OCI-LY7 (cell line): Measurements from ENCODE around the gene GXYLT2. TPM values are rescaled to one million over a fixed set of nuclear protein-coding genes. Genes with fewer than 3 reads are reported as not detected.

ENCODE experiments used
- BruUV-seq: library from RNA; stranded (reverse); fragments of 400-500 nt; replicated peaks from 2 replicates; lab custom pipeline; 2021; lab: Mats Ljungman, UMichigan
- CTCF ChIA-PET: fragments of 300-600 bp; sonication (Branson Sonifier 250); formaldehyde crosslinking; loops from one replicate; lab custom pipeline; 2022; ENCODE audit warnings: antibody characterized with exemption; ENCODE audit not compliant: unreplicated experiment; lab: Charles Lee
- POLR2A ChIA-PET: fragments of 300-600 bp; sonication (Branson Sonifier 250); formaldehyde crosslinking; loops from one replicate; lab custom pipeline; 2022; ENCODE audit warnings: antibody characterized with exemption; lab: Charles Lee
- DNase-seq: peaks from one replicate; pipeline ENCODE4 v3.0.0-alpha.2; 2015; ENCODE audit warnings: low spot score
- H2AFZ ChIP-seq: fragments of 200-600 bp; sonication (generic), shearing (Covaris generic); 2 replicates; pipeline ENCODE4 v1.6.1; 2014; ENCODE audit warnings: mild to moderate bottlenecking, antibody characterized with exemption, low read length, moderate library complexity
- H3K27ac ChIP-seq: fragments of 200-600 bp; sonication (generic); 2 replicates; pipeline ENCODE4 v1.5.1; 2014; ENCODE audit warnings: mixed run types, low read depth, mild to moderate bottlenecking, moderate library complexity, low read length, inconsistent platforms; ENCODE audit not compliant: poor library complexity, severe bottlenecking
- H3K36me3 ChIP-seq: fragments of 200-600 bp; sonication (generic); 2 replicates; pipeline ENCODE4 v1.6.1; 2014; ENCODE audit warnings: mild to moderate bottlenecking, antibody characterized with exemption, low read length, moderate library complexity, mixed read lengths; ENCODE audit not compliant: insufficient read depth
- H3K4me1 ChIP-seq: fragments of 200-600 bp; sonication (generic); 2 replicates; pipeline ENCODE4 v1.5.1; 2014; ENCODE audit warnings: mild to moderate bottlenecking, low read length; ENCODE audit not compliant: insufficient read depth, poor library complexity, severe bottlenecking
- H3K4me2 ChIP-seq: fragments of 200-600 bp; sonication (generic); 2 replicates; pipeline ENCODE4 v1.6.1; 2014; ENCODE audit warnings: mild to moderate bottlenecking, low read length
- H3K4me3 ChIP-seq: fragments of 200-600 bp; sonication (generic); 2 replicates; pipeline ENCODE4 v1.5.1; 2014; ENCODE audit warnings: mild to moderate bottlenecking, low read depth, low read length; ENCODE audit not compliant: poor library complexity, severe bottlenecking
- H3K79me2 ChIP-seq: fragments of 200-600 bp; sonication (generic); 2 replicates; pipeline ENCODE4 v1.6.1; 2016; ENCODE audit warnings: low read depth, mild to moderate bottlenecking, low read length, moderate library complexity, mixed read lengths; ENCODE audit not compliant: insufficient read depth
- H3K9me2 ChIP-seq: fragments of 200-600 bp; sonication (generic); 2 replicates; pipeline ENCODE4 v1.6.1; 2016; ENCODE audit warnings: mild to moderate bottlenecking, low read length, mixed read lengths; ENCODE audit not compliant: insufficient read depth
- H3K9me3 ChIP-seq: fragments of 200-600 bp; sonication (generic); 2 replicates; pipeline ENCODE4 v1.6.1; 2014; ENCODE audit warnings: mild to moderate bottlenecking, mixed run types, low read length, mixed read lengths
- H4K20me1 ChIP-seq: fragments of 200-600 bp; sonication (generic); 2 replicates; pipeline ENCODE4 v1.6.1; 2014; ENCODE audit warnings: mild to moderate bottlenecking, antibody characterized with exemption, low read length, moderate library complexity, mixed read lengths; ENCODE audit not compliant: insufficient read depth
- EZH2phosphoT487 ChIP-seq: fragments of 200-600 bp; sonication (generic); IDR thresholded peaks from 2 replicates; pipeline ENCODE4 v1.6.1; 2018; ENCODE audit warnings: low read depth, borderline replicate concordance, mild to moderate bottlenecking, mixed run types, antibody characterized with exemption, low read length, moderate library complexity, mixed read lengths
- intact Hi-C: fragments of 100-400 bp; cut with micrococcal nuclease; formaldehyde crosslinking; loops from one replicate; pipeline ENCODE4 v1.10.0; 2022; ENCODE audit not compliant: unreplicated experiment
- total RNA-seq, 2 experiments: library from RNA; depleted of rRNA in 1 of 2; stranded (reverse); fragments of >200 nt in 1 of 2; shearing (Covaris generic) in 1 of 2; gene quantifications; 2 replicates each; pipeline ENCODE4 v1.2.3, GENCODE V29; 2014 to 2022
- TF ChIP-seq, protein P1 (sequence below): fragments of 200-600 bp; sonication (generic); conservative IDR thresholded peaks from 2 replicates; pipeline ENCODE4 v1.5.1; 2014; ENCODE audit warnings: mild to moderate bottlenecking, antibody characterized with exemption, low read length, moderate library complexity, mixed read lengths

GXYLT2 gene
- total RNA-seq, 2 experiments from 2014 or later = not detected

DNA sequence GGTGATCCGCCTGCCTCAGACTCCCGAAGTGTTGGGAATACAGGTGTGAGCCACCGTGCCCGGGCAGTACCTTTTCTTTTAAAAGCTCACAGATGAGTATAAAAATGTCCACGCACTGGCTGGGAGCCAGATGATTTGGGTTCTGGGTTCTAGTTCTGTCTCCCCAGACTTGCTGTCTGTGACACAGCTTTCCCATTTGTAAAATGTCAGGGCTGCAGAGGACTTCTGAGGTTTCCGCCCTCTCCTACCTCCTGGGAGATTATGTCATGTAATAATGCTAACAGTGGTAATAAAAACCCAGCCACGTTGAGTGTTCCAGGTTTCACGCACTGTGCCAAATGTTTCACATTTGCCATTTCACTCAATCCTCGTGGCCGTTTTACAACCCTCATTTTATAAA lies 107.5 kb downstream of the GXYLT2 start:
- no peak for TF ChIP-seq EZH2phosphoT487
- TF ChIP-seq, protein P1, sequence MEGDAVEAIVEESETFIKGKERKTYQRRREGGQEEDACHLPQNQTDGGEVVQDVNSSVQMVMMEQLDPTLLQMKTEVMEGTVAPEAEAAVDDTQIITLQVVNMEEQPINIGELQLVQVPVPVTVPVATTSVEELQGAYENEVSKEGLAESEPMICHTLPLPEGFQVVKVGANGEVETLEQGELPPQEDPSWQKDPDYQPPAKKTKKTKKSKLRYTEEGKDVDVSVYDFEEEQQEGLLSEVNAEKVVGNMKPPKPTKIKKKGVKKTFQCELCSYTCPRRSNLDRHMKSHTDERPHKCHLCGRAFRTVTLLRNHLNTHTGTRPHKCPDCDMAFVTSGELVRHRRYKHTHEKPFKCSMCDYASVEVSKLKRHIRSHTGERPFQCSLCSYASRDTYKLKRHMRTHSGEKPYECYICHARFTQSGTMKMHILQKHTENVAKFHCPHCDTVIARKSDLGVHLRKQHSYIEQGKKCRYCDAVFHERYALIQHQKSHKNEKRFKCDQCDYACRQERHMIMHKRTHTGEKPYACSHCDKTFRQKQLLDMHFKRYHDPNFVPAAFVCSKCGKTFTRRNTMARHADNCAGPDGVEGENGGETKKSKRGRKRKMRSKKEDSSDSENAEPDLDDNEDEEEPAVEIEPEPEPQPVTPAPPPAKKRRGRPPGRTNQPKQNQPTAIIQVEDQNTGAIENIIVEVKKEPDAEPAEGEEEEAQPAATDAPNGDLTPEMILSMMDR = no peak
- POLR2A ChIA-PET = interaction anchor here (0.7 to 2.1 kb wide), 4 partner anchors 12 to 26 kb away, joined by 3 to 8 read pairs (median 6); no protein-coding TSS in a partner anchor

GRCh38 chr3:72996121-72996472 lies 108.3 kb downstream of the GXYLT2 start:
- no peak for DNase-seq
- Histone ChIP-seq H3K79me2 (peaks cover 42% of the 10 kb centered on the region), H3K4me2 (peak overlapping the region; percentile 82), H2AFZ (peak overlapping the region; percentile 100), H3K9me3 (no peaks in the 10 kb centered on the region), H4K20me1 (peaks cover 27% of the 10 kb centered on the region), H3K4me1 (peaks cover 36% of the 10 kb centered on the region), H3K9me2 (no peaks in the 10 kb centered on the region), H3K4me3 (peak overlapping the region; percentile 93), H3K36me3 (peaks cover 33% of the 10 kb centered on the region), H3K27ac (peak overlapping the region; percentile 74)
- CTCF ChIA-PET = no interaction called here
- no TSS peak for BruUV-seq
- POLR2A ChIA-PET = interaction anchor here (0.7 to 2.1 kb wide), 6 partner anchors 11 to 35 kb away, joined by 5 to 8 read pairs (median 6); no protein-coding TSS in a partner anchor
- no peak for TF ChIP-seq EZH2phosphoT487
- intact Hi-C loops = loop anchor here (2.0 to 10.0 kb wide), 4 partner anchors 61 to 1334 kb away; partner anchors contain the start of gene SHQ1

More for the DNA sequence above, 107.5 kb downstream of the GXYLT2 start:
- Histone ChIP-seq H3K9me2 (no peaks in the 10 kb centered on the region), H3K9me3 (no peaks in the 10 kb centered on the region), H3K4me2 (no peak overlapping the region), H4K20me1 (peaks cover 25% of the 10 kb centered on the region), H3K79me2 (peaks cover 34% of the 10 kb centered on the region), H2AFZ (no peak overlapping the region), H3K4me1 (peaks cover 30% of the 10 kb centered on the region), H3K36me3 (peaks cover 25% of the 10 kb centered on the region), H3K27ac (no peak overlapping the region), H3K4me3 (no peak overlapping the region)
- CTCF ChIA-PET = no interaction called here
- BruUV-seq = no TSS peak
- intact Hi-C loops = loop anchor here (5.0 to 10.0 kb wide), 3 partner anchors 62 to 1333 kb away; no protein-coding TSS in a partner anchor
- no peak for DNase-seq

DNA sequence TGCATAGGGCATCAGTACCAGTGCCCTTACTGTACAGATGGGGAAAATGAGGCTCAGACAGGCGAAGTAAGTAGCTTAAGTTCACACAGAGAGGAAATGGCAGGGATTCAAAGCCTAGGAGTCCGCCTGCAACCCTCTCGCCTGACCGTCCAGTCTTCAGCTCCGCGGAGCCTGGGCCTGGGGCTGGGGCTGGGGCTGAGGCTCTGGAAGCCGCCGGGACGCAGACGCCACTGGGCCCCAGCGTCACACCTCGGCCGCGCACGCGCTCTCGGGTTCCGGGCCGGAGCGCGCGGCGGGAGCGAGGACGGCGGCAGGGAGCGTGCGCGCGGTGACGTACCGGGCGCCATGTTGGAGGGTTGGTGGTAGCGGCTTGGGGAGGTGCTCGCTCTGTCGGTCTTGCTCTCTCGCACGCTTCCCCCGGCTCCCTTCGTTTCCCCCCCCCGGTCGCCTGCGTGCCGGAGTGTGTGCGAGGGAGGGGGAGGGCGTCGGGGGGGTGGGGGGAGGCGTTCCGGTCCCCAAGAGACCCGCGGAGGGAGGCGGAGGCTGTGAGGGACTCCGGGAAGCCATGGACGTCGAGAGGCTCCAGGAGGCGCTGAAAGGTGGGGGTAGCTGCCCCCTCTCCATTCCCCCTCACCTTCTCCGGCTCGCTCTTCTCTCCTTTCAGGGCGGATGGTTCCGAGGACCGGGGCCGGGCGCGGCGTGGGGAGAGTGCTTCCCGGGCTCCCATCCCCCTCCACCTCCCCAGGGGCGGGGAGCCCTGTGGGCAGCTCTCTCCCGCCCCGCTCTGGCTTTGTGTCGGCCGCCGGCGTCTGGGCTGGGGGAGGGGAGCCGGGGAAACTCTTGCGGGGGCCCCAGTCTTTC lies 108.9 kb downstream of the GXYLT2 start, which contains the start of gene PPP4R2:
Gene PPP4R2 (plus strand): TSS at position 339 of the 861 bp plus-strand sequence. CDS start 227 bp downstream, at position 566.
- intact Hi-C loops = loop anchor here (1.0 to 10.0 kb wide), 5 partner anchors 57 to 1334 kb away; partner anchors contain the start of gene SHQ1
- peaks cover 48% of the 10 kb centered on the region for H3K79me2 ChIP-seq
- BruUV-seq = no TSS peak
- H4K20me1 ChIP-seq = peaks cover 27% of the 10 kb centered on the region
- H3K9me3 ChIP-seq = no peaks in the 10 kb centered on the region
- POLR2A ChIA-PET = interaction anchor here (0.7 to 2.1 kb wide), 8 partner anchors 12 to 195 kb away, joined by 3 to 9 read pairs (median 5); no protein-coding TSS in a partner anchor
- TF ChIP-seq EZH2phosphoT487 = no peak
- TF ChIP-seq, protein P1 = no peak
- peak within 1 kb of the TSS; percentile 100 for H2AFZ ChIP-seq
- peak within 1 kb of the TSS; percentile 93 for H3K4me3 ChIP-seq
- peak within 1 kb of the TSS; percentile 74 for H3K27ac ChIP-seq
- DNase-seq = peak; percentile 89
- H3K4me2 ChIP-seq = peak within 1 kb of the TSS; percentile 87
- CTCF ChIA-PET = interaction anchor here (0.6 kb wide), 1 partner anchor 60 kb away, joined by 3 read pairs; no protein-coding TSS in a partner anchor
- H3K9me2 ChIP-seq = no peaks in the 10 kb centered on the region
- peaks cover 39% of the 10 kb centered on the region for H3K36me3 ChIP-seq
- peaks cover 36% of the 10 kb centered on the region for H3K4me1 ChIP-seq
